Muscle layer of colon (tissue), 2 donors: ENCODE data around the gene SOX9.

Experiments
- H3K27ac ChIP-seq: one replicate; pipeline ENCODE4 v1.7.0; 2013; ENCODE audit warnings: low read depth, mild to moderate bottlenecking, low read length, moderate library complexity
- H3K27me3 ChIP-seq, 2 donors: one replicate each; pipeline ENCODE4 v1.7.0; 2013; ENCODE audit warnings: low read length in 2 of 2, mild to moderate bottlenecking in 2 of 2; ENCODE audit not compliant: insufficient read depth in 2 of 2, control insufficient read depth in 1 of 2
- H3K36me3 ChIP-seq: one replicate; pipeline ENCODE4 v1.7.0; 2013; ENCODE audit warnings: mild to moderate bottlenecking, low read length; ENCODE audit not compliant: insufficient read depth
- H3K4me1 ChIP-seq: one replicate; pipeline ENCODE4 v1.7.0; 2013; ENCODE audit warnings: mild to moderate bottlenecking, low read length; ENCODE audit not compliant: insufficient read depth
- H3K4me3 ChIP-seq, 2 donors: one replicate each; pipeline ENCODE4 v1.7.0; 2013; ENCODE audit warnings: low read length in 2 of 2, low read depth in 1 of 2, mild to moderate bottlenecking in 1 of 2, moderate library complexity in 1 of 2
- H3K9ac ChIP-seq: one replicate; pipeline ENCODE4 v1.7.0; 2013; ENCODE audit warnings: low read length
- H3K9me3 ChIP-seq: one replicate; pipeline ENCODE4 v1.7.0; 2013; ENCODE audit warnings: mild to moderate bottlenecking, low read length
- donor health status: abdominal sarcoma.
- donor health status: Adenocarcinoma of cecum.

The SOX9 gene

GRCh38 chr17:72122010-72122764 lies 1.4 kb downstream of the SOX9 start:
- H3K9me3 ChIP-seq: no peaks in the 10 kb centered on the region
- peak overlapping the region; percentile 52 to 63 for H3K4me3 ChIP-seq
- peaks cover 13 to 46% of the 10 kb centered on the region in 2 donors for H3K27me3 ChIP-seq
- no peak overlapping the region for H3K9ac ChIP-seq
- peaks cover 22% of the 10 kb centered on the region for H3K4me1 ChIP-seq
- no peaks in the 10 kb centered on the region for H3K36me3 ChIP-seq
- no peak overlapping the region for H3K27ac ChIP-seq

GRCh38 chr17:72122765-72123529 lies 2.1 kb downstream of the SOX9 start:
- Histone ChIP-seq H3K4me3 (peak overlapping the region; percentile 21 to 59), H3K27ac (no peak overlapping the region), H3K36me3 (no peaks in the 10 kb centered on the region), H3K27me3 (peaks cover 6 to 38% of the 10 kb centered on the region in 2 donors), H3K9ac (no peak overlapping the region), H3K4me1 (peaks cover 15% of the 10 kb centered on the region), H3K9me3 (no peaks in the 10 kb centered on the region)

GRCh38 chr17:72123530-72124437 lies 3.0 kb downstream of the SOX9 start:
- Histone ChIP-seq H3K4me1 (peaks cover 10% of the 10 kb centered on the region), H3K9me3 (no peaks in the 10 kb centered on the region), H3K27ac (no peak overlapping the region), H3K9ac (no peak overlapping the region), H3K4me3 (no peak overlapping the region), H3K27me3 (peaks cover 0 to 30% of the 10 kb centered on the region in 2 donors), H3K36me3 (no peaks in the 10 kb centered on the region)

GRCh38 chr17:72124438-72124775 lies 3.6 kb downstream of the SOX9 start:
- H3K27me3 ChIP-seq: peaks cover 0 to 26% of the 10 kb centered on the region in 2 donors
- H3K9me3 ChIP-seq: no peaks in the 10 kb centered on the region
- no peaks in the 10 kb centered on the region for H3K36me3 ChIP-seq
- no peak overlapping the region for H3K27ac ChIP-seq
- peaks cover 6% of the 10 kb centered on the region for H3K4me1 ChIP-seq
- H3K9ac ChIP-seq: no peak overlapping the region
- no peak overlapping the region for H3K4me3 ChIP-seq

- no peaks in the 10 kb centered on the region for H3K36me3 ChIP-seq
- H3K4me1 ChIP-seq: no peaks in the 10 kb centered on the region
- H3K9me3 ChIP-seq: no peaks in the 10 kb centered on the region
- no peak overlapping the region for H3K9ac ChIP-seq
- no peak overlapping the region for H3K4me3 ChIP-seq
- peaks cover 0 to 26% of the 10 kb centered on the region in 2 donors for H3K27me3 ChIP-seq
- H3K27ac ChIP-seq: no peak overlapping the region
Measured at GRCh38 chr17:72125226-72125651, 4.4 kb downstream of the SOX9 start.

GRCh38 chr17:72125742-72126141 lies 4.9 kb downstream of the SOX9 start:
- H3K9me3 ChIP-seq: no peaks in the 10 kb centered on the region
- H3K27ac ChIP-seq: no peak overlapping the region
- no peak overlapping the region for H3K4me3 ChIP-seq
- no peaks in the 10 kb centered on the region for H3K4me1 ChIP-seq
- H3K36me3 ChIP-seq: no peaks in the 10 kb centered on the region
- H3K27me3 ChIP-seq: peaks cover 0 to 26% of the 10 kb centered on the region in 2 donors
- H3K9ac ChIP-seq: no peak overlapping the region

- peaks cover 0 to 16% of the 10 kb centered on the region in 2 donors for H3K27me3 ChIP-seq
- no peak overlapping the region for H3K9ac ChIP-seq
- no peak overlapping the region for H3K4me3 ChIP-seq
- no peaks in the 10 kb centered on the region for H3K4me1 ChIP-seq
- no peaks in the 10 kb centered on the region for H3K9me3 ChIP-seq
- H3K36me3 ChIP-seq: no peaks in the 10 kb centered on the region
- H3K27ac ChIP-seq: no peak overlapping the region
Measured at GRCh38 chr17:72126575-72127486, 6.0 kb downstream of the SOX9 start.

- no peak overlapping the region for H3K9ac ChIP-seq
- no peaks in the 10 kb centered on the region for H3K9me3 ChIP-seq
- no peaks in the 10 kb centered on the region for H3K36me3 ChIP-seq
- no peaks in the 10 kb centered on the region for H3K4me1 ChIP-seq
- no peak overlapping the region for H3K27ac ChIP-seq
- no peak overlapping the region for H3K4me3 ChIP-seq
- H3K27me3 ChIP-seq: peaks cover 0 to 5% of the 10 kb centered on the region in 2 donors
Measured at GRCh38 chr17:72128039-72128438, 7.2 kb downstream of the SOX9 start.

GRCh38 chr17:72134608-72135394 lies 14.0 kb downstream of the SOX9 start:
- Histone ChIP-seq H3K36me3 (no peaks in the 10 kb centered on the region), H3K4me1 (no peaks in the 10 kb centered on the region), H3K9me3 (no peaks in the 10 kb centered on the region), H3K27ac (no peak overlapping the region), H3K4me3 (peak overlapping the region in 1 of 2 donors; percentile 21), H3K9ac (no peak overlapping the region), H3K27me3 (peaks cover 0 to 10% of the 10 kb centered on the region in 2 donors)
